ENCODE measurements around the gene PREP. TPM values are rescaled to one million over a fixed set of nuclear protein-coding genes. Genes with fewer than 3 reads are reported as not detected.

The PREP gene
- total RNA-seq, 2 donors from 2014 or later: 20.5 to 21.2 TPM

DNA sequence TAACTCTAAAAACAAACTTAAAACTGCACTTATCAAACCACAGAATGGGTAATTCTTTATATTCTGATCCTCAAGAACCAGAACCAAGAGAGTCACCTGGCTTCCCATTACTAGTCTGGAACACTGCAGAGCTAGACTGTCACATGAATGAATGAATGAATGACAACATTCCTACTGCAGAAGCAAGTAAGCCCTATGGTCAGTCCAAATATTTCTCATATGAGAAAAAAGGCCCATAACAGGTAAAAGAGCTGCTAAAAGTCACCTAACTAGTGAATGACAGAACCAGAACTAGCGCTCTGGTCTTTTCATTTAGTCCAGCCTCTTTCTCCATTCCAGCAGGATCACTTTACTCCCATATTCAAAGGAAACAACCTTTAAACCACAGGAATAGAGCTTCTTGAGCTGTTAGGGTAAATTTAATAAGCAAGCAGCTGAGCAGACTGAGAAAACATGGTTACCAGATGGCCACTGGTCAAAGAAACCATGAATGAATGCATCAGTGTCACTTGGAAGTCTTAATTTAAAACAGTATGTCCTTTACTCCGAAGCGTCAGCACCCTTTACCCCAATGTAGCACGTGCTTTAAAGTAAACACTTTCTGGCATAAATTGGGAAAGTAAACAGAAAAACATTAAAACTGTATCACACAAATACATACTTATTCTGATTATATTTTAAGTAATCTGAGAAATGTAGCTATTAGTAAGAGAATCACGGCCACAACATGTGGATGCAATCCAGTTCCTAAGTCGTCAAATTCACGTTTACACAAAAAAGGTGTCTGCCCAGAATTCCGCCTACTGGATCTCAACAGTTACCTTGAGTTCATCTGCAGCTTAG is 1.4 kb downstream of the PREP start:
- intact Hi-C loops (cut with DNase I): loop anchor here in 1 of 2 donors (10.0 kb wide), 2 partner anchors 257 to 317 kb away; no protein-coding TSS in a partner anchor
- no peak for DNase-seq (ENCODE audit: low spot score)

DNA sequence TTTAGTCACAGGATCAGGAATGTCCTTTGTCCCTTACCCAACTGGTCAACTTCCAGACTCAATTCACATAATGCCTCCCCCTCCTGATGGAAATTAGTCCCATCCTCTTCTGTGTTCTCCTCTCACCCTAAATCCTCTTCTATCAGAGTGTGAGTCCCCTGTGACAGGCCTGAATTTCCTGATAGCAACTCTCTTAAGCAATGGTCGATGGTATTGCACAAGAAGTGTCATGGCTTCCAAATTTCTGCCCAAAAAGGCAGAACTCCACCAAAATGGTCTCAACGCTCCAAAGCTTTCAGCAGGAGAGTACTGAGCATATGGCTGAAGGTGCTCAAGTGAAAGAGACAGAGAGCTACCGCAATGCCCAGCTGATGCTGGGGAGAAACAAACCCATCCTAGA is 2.4 kb downstream of the PREP start:
- intact Hi-C loops (cut with DNase I): loop anchor here in 1 of 2 donors (10.0 kb wide), 2 partner anchors 256 to 316 kb away; no protein-coding TSS in a partner anchor
- no peak for DNase-seq (ENCODE audit: low spot score)

DNA sequence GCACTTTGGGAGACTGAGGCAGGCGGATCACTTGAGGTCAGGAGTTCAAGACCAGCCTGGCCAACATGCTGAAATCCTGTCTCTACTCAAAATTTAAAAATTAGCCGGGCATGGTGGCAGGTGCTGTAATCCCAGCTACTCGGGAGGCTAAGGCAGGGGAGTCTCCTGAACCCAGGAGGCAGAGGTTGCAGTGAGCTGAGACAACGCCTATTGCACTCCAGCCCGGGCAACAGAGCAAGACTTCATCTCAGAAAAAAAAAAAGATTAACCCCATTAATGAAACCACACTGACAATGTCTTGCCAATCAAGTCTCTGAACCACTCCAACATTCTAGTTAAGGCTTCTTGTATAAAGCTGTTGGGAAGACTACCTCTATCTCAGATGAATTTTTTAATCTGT is 4.0 kb downstream of the PREP start:
- intact Hi-C loops (cut with DNase I): no loop called here
- DNase-seq (ENCODE audit: low spot score): no peak

DNA sequence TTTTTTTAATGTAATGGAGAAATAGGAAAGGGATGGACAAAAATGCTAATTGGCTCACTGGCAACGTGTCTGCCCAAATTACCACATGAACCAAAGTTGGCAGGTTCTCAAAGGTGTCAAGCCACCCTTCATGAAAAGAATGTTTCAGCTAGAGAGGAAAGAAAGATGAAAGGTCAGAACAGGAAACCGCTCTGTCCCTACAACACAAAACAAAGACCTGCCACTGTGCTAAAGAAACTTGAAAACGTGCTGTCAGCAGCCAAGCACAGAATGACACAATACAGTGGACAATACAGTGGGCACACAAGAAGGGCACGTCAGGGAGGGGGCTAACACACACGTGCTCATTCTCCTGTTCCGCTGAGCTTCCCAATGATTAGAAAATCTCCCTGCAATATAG is 4.9 kb downstream of the PREP start:
- no peak for DNase-seq (ENCODE audit: low spot score)
- intact Hi-C loops (cut with DNase I): no loop called here

DNA sequence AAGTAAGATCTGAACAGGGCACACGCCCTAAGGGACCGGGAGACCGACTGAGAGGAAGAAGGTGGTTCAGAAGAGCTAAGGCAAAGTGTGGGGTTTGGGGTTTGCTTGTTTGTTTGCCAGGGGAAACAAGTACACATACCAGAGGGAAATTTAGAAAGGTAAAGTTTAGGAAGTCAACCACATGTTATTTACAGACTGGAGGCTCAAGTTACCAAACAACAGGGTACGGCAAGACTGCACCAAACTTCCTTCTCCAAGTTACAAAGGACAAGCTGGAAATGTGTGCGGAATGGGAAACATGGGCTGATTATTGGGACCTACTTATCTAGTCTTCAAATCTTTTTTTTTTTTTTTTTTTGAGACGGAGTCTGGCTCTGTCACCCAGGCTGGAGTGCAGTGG is 11.2 kb downstream of the PREP start:
- intact Hi-C loops (cut with DNase I): no loop called here
- no peak for DNase-seq (ENCODE audit: low spot score)

DNA sequence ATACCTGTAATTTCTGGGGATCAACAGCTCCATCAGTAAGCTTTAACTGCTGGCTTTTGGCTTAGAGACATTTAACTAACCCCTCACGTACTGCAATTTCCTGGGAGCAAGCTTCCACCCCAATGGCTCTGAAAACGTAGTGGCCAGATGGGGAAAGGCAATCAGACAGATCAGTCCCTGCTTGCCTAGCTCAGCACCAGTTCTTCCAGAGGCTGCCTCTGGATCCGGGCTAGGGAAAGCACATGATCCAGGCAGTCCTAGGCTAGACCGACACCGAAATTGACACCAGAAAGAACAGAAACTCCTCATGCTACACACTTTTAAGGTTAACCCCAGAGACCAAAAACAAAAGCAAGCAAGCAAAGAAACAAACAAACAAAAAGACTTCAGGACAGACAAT is 13.3 kb downstream of the PREP start:
- intact Hi-C loops (cut with DNase I): no loop called here
- no peak for DNase-seq (ENCODE audit: low spot score)

DNA sequence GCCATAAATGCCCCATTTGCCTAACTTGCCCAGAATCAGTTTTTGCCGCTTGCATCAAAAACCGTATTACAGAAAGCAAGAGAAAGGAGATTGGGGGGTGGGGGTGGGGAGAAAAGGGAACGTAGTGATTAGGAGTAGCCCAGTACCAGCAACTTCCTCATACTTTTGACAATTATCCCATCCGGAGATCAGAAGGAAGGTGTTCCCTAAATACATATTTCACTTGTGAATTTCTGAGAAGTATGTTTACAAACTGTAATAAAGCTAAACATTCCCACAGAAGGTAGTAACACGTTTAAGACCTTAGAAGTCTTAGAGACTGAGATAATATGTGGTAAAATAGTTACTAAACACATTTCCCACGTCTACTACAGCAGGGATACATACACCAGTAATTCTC is 14.5 kb downstream of the PREP start:
- intact Hi-C loops (cut with DNase I): no loop called here
- DNase-seq (ENCODE audit: low spot score): no peak

DNA sequence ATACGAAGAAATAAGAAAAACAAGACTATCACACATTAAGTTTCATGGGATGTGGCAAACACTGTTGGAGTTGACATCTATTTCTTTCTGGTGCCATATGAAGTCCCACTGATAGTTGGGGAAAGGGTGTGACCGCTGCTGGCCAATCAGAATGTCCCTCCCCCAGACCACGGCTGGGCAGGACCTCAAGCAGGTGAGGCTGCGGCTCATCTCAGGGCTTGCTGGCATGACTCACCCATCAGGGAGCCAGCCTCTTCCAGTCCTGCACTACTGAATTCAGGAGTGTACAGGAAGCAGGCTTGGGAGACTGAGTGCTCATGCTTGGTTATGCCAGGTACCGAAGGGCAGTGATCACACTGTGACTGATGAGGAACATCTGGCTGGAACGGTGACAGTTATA is 18.9 kb downstream of the PREP start:
- DNase-seq (ENCODE audit: low spot score): no peak
- intact Hi-C loops (cut with DNase I): no loop called here

DNA sequence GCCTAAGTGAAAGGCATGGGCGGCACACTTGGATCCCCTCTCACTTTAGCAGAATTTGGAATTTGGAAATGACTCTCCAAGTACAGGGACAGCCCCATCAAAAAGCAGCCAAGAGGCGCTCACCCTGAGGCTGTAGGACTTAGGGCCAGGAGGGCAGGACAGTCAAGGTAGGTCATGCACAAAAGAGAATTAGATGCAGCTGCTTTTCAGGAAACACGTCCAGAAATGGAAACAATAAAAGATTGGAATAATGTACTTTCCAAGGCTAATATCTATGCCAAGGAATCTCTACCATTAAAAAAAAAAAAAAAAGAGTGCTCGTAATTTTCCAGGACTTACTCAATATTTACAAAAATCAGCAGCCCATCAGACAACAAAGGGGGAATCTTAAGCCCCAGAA is 19.9 kb downstream of the PREP start:
- DNase-seq (ENCODE audit: low spot score): no peak
- intact Hi-C loops (cut with DNase I): no loop called here

DNA sequence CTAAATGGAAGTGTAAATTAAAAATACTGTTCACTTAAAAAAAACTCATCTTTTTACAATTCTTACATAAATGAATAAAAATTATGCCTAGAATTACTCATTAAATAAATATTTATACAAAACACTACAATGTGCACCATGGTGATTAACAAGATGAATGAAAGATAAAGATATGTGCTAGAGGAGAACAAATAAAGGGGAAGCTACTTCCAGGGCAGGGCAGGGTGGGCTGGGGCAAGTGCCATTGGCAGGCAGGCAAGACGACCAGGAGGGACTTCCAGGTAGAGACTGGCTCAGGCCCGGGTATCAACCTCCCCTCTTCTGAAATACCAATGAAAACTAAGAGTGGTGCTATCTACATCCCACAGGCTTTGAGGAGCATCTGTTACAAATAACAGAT is 20.4 kb downstream of the PREP start:
- intact Hi-C loops (cut with DNase I): no loop called here
- no peak for DNase-seq (ENCODE audit: low spot score)

DNA sequence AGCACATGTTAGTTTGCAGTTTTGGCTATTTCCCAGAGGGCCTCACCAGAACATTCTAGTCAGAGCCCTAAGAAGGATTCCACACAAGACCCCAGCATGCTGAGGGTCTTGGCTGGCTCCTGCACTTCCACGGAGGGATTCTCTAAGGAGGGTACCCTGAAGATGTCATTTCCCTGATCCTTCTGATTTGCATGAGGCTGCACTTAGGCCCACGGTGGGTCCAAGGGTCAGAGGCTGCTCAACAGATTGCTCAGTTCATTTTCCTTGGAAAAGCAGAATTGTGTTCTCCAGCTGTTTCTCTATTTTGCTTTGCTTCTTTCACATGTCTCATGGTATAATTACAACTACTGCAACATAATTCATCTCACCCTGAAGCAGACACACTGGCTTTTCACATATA is 22.2 kb downstream of the PREP start:
- intact Hi-C loops (cut with DNase I): no loop called here
- no peak for DNase-seq (ENCODE audit: low spot score)

DNA sequence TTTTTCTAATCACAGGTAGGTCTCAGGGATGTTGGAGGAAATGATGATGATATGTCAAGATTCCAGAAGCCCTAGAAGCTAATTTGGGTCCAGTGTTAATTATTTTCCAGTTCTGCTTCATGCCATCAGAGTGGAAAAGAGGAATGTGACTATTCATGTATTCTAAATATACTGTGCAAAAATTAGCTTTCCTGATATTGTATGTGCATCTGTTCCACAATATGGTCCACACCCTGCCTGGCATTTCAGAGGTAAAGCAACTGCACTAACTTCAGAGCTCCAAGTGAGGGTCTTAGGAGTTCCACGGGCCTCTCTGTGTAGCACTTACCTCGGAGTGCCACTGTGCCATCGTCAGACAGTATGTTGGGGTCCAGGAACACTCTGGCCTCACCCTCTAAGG is 27.1 kb downstream of the PREP start:
- no peak for DNase-seq (ENCODE audit: low spot score)
- intact Hi-C loops (cut with DNase I): no loop called here

DNA sequence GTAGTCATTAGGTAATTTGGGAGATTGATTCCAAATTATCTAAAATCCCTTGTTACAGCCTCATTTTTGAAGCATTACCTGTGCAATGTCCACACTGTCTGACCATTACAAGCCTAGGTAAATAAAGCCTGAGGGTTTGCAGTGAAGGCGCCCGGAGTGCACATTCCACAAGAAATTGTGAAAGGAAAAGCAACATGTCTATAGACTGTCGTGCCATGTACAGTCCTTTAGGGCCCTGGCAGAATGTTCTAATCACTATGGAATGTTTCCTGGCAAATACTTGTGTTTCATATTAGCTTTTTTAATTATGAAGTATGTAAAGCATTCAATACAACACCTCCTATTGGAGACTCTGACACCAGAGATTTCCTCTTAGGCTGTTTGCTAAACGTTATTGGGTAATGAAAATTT is 28.9 kb downstream of the PREP start:
- intact Hi-C loops (cut with DNase I): no loop called here
- DNase-seq (ENCODE audit: low spot score): no peak

DNA sequence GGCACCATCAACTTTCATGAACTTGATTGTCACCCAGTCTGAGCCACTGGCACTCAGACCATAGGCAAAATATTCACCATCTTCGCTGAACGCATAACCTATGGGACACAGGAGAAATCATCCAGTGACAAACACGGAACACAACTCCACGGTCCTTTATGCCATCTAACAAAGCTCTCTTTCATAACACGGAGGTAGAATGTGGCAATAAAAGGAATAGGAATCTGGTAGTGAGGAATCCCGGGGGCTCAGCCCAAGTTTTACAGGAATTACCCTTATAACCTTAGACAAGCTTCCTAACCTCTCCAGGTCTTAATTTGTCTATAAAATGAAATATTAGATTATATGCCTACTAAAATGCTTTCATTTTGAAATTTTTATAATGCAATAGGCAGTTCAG is 29.4 kb downstream of the PREP start:
- DNase-seq (ENCODE audit: low spot score): no peak
- intact Hi-C loops (cut with DNase I): no loop called here

DNA sequence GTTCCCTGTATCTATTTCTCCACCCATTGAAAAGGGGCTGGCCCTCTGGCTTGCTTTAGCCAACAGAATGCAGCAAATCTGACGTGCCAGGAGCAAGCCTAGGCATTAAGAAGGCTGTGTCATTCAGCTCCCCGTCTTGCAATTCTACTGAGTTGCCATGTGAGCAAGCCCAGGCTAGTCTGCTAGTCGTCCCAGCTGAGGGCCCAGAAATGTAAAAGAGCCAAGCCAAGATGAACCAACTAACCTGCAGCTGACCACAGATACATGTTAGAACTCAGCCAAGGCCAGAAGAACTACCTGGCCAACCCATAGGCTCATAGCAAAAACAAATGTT is 30.1 kb downstream of the PREP start:
- DNase-seq (ENCODE audit: low spot score): no peak
- intact Hi-C loops (cut with DNase I): no loop called here

DNA sequence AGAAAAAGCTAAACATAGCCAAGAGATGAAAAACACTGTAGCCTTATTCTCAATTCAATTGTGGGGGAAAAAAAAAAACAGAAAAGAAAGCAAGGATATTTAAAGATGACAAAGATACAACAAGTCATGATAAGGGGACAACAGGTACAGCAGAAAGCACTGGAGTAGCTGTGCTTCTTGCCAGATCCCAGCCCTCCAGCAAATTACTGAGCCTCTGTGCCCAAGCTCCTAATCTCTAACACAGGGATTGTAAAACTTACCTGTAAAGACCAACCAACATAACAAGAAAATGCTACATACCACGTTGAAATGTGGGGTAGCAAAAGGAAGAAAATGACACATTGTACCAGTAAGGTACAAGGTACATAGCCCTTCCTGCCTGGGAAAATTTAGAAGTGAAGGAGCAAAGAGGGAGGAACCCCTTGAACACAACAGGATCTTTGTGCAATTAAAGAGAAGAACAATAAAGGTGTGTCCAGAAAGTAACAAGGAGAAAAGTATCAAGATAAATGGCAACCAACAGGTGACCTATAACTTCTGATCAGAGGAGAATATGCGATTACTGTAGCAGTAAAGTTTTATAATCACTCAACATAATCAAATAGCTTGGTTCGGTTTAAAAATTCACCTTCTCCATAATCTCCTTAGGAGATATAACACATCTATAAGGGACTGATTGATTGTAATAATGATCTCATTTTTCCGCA is 30.6 kb downstream of the PREP start:
- intact Hi-C loops (cut with DNase I): no loop called here
- no peak for DNase-seq (ENCODE audit: low spot score)

DNA sequence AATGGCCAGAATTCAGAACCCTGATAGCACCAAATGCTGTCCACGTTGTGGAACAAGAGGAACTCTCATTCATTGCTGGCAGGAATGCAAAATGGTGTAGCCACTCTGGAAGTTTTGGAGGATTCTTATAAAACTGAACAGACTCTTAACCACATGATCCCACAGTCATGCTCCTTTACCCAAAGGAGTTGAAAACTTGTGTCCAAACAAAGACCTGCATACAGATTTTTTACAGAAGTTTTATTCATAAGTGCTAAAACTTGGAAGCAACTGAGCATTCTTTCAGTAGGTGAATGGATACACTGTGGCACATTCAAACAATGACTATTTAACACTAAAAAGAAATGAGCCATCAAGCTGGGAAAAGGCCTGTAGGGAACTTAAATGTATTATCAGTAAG is 32.5 kb downstream of the PREP start:
- no peak for DNase-seq (ENCODE audit: low spot score)
- intact Hi-C loops (cut with DNase I): no loop called here

DNA sequence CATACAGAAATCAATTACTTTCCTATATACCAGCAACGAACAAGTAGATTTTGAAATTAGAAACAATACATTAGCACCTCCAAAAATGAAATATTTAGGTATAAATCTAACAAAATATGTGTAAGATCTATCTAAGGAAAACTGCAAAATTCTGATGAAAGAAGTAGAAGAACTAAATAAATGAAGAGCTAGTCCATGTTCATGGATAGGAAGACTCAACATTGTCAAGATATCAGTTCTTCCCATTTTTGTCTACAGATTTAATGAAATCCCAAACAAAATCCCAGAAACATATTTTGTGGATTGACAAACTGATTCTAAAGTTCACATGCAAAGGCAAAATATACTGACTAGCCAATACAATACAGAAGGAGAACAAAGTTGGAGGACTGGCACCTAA is 33.7 kb downstream of the PREP start:
- intact Hi-C loops (cut with DNase I): no loop called here
- DNase-seq (ENCODE audit: low spot score): no peak

DNA sequence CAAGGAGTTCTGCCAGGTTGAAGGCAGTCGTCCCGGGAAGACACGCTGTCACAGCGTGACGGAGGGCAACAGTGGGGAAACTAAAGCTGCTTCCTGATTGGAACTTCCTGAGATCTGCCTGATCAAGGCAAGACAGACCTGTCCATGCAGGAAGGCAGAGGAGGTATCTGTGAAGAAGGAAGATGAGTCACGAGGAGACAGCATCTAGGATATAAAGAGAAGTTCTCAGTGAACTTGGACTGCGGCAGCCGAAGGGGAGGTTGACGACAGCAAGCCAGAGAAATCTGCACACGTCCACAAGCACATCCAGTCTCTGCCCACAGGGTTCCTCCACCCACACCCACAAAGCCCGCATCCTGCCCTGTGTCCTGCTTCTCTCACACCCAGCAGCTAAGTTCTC is 38.6 kb downstream of the PREP start:
- DNase-seq (ENCODE audit: low spot score): no peak
- intact Hi-C loops (cut with DNase I): no loop called here

DNA sequence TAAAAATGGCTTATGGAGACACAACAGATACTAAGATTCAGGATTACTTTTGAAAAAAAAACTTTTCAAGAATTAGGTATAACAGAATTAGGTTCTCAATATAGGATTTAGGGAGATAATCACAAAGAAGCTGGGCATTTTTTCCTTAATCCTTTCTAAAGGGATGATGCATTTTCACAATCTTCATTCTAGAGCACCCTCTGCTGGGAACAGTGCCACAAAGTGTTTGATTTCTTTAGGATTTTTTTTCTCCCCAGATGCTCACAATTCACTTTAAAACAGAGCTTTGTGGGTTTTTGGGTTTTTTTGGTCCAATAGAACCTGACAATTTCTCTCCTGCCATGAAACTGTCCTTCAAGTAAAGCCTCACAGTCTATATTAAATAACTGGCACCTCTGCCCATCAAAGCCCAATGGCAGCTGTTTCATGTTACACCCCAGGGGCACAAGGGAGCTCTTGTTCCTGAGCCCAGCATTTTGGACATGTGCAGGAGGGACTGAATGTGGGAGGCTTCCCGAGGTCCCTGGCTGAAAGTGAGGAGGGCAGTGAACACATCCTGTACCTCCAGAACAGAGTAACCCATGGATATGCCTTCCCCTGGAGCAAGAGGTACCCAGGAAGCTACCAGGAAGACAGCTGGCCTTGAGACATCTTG is 39.7 kb downstream of the PREP start:
- intact Hi-C loops (cut with DNase I): no loop called here
- DNase-seq (ENCODE audit: low spot score): no peak

All from posterior vena cava (tissue), 2 donors.